Mesothelial cell of epicardium (in vitro differentiated cells): ENCODE measurements around the gene RAB7B. TPM values are rescaled to one million over a fixed set of nuclear protein-coding genes. Genes with fewer than 3 reads are reported as not detected.
A peak's percentile ranks its signal among the peaks of the same experiment; 100 is the strongest.
"Not testable (repeated sequence)": the region's sequence is repeated elsewhere in the genome, so short reads cannot be mapped to it uniquely, and the experiment has no call there.

ENCODE experiments used
- DNase-seq, 2 experiments: peaks; one replicate each; pipeline ENCODE4 v3.0.0; 2021; ENCODE audit warnings: low spot score in 2 of 2; ENCODE audit not compliant: unreplicated experiment in 2 of 2
- H3K27ac Mint-ChIP-seq: 2 replicates; pipeline ENCODE4 v1.8.0; 2021; ENCODE audit warnings: mixed read lengths
- H3K27me3 Mint-ChIP-seq: 2 replicates; pipeline ENCODE4 v1.8.0; 2021; ENCODE audit warnings: low read depth, mixed read lengths
- H3K36me3 Mint-ChIP-seq: 2 replicates; pipeline ENCODE4 v1.8.0; 2021; ENCODE audit warnings: mixed read lengths
- H3K4me1 Mint-ChIP-seq: 2 replicates; pipeline ENCODE4 v1.8.0; 2021; ENCODE audit warnings: mixed read lengths
- H3K4me3 Mint-ChIP-seq: 2 replicates; pipeline ENCODE4 v1.8.0; 2021; ENCODE audit warnings: mild to moderate bottlenecking, moderate library complexity, mixed read lengths
- H3K9me3 Mint-ChIP-seq: 2 replicates; pipeline ENCODE4 v1.8.0; 2021; ENCODE audit warnings: mixed read lengths
- CTCF ChIP-seq: fragments of 200-600 bp; sonication (generic); IDR thresholded peaks from one replicate; pipeline ENCODE4 v1.5.0; 2021; ENCODE audit warnings: antibody characterized with exemption; ENCODE audit not compliant: unreplicated experiment
- total RNA-seq: library from RNA; stranded (reverse); gene quantifications from 3 replicates; pipeline ENCODE4 v1.2.1, GENCODE V29; 2021

Gene RAB7B
- 1.3 to 1.5 TPM (median 1.4 TPM) in 3 replicates for total RNA-seq

GRCh38 chr1:206002871-206003801, at the start of gene RAB7B:
TSS of gene RAB7B (minus strand) at chr1:206003395. CDS start at chr1:205994135, 9,260 bp downstream.
- TF ChIP-seq CTCF, result no peak
- H3K9me3 Mint-ChIP-seq, result peaks cover 5% of the 10 kb centered on the region
- peak in 1 of 2 experiments; percentile 39 for DNase-seq
- H3K36me3 Mint-ChIP-seq, result no peaks in the 10 kb centered on the region
- no peaks in the 10 kb centered on the region for H3K27me3 Mint-ChIP-seq
- H3K4me1 Mint-ChIP-seq, result peaks cover 23% of the 10 kb centered on the region
- no peak within 1 kb of the TSS for H3K4me3 Mint-ChIP-seq
- H3K27ac Mint-ChIP-seq, result peak within 1 kb of the TSS; percentile 52

GRCh38 chr1:206052231-206052865, 49.2 kb upstream of the RAB7B start:
- H3K4me1 Mint-ChIP-seq, H3K9me3 Mint-ChIP-seq, H3K4me3 Mint-ChIP-seq, H3K27me3 Mint-ChIP-seq, H3K27ac Mint-ChIP-seq, H3K36me3 Mint-ChIP-seq, DNase-seq: not testable (repeated sequence)

GRCh38 chr1:206050655-206051235, 47.5 kb upstream of the RAB7B start:
- Mint-ChIP-seq H3K27ac (no peak overlapping the region), H3K9me3 (no peaks in the 10 kb centered on the region), H3K4me3 (no peak overlapping the region), H3K4me1 (no peaks in the 10 kb centered on the region), H3K27me3 (peaks cover 3% of the 10 kb centered on the region), H3K36me3 (no peaks in the 10 kb centered on the region)
- TF ChIP-seq CTCF, result no peak
- DNase-seq, result no peak

GRCh38 chr1:206049919-206050600, 46.9 kb upstream of the RAB7B start:
- Mint-ChIP-seq H3K36me3 (no peaks in the 10 kb centered on the region), H3K4me1 (no peaks in the 10 kb centered on the region), H3K4me3 (no peak overlapping the region), H3K9me3 (no peaks in the 10 kb centered on the region), H3K27me3 (peaks cover 3% of the 10 kb centered on the region), H3K27ac (no peak overlapping the region)
- no peak for DNase-seq
- TF ChIP-seq CTCF, result no peak

GRCh38 chr1:206049293-206049692, 46.1 kb upstream of the RAB7B start:
- TF ChIP-seq CTCF, result no peak
- Mint-ChIP-seq H3K36me3 (no peaks in the 10 kb centered on the region), H3K27ac (no peak overlapping the region), H3K4me3 (no peak overlapping the region), H3K4me1 (no peaks in the 10 kb centered on the region), H3K9me3 (no peaks in the 10 kb centered on the region), H3K27me3 (peaks cover 3% of the 10 kb centered on the region)
- no peak for DNase-seq
